Measurements from ENCODE around the gene ILDR1.

ILDR1 gene

GRCh38 chr3:122021811-122022401 is at the start of gene ILDR1:
Gene ILDR1, minus strand, starts transcription at chr3:122022247. Its CDS starts 170 bp downstream, at chr3:122022077.
- peak within 1 kb of the TSS; percentile 29 for H3K4me3 ChIP-seq (ENCODE audit: insufficient read length, low read depth)
- no peaks in the 10 kb centered on the region for H3K36me3 ChIP-seq (ENCODE audit: insufficient read depth, insufficient read length, low read length)
- H3K9me3 ChIP-seq (ENCODE audit: insufficient read depth, low read length): no peaks in the 10 kb centered on the region
- no peaks in the 10 kb centered on the region for H3K4me1 ChIP-seq (ENCODE audit: insufficient read depth, insufficient read length)
- TF ChIP-seq SUZ12 (IDR thresholded peaks at IDR 0.05; ENCODE audit: extremely low read depth, insufficient read depth, insufficient read length): no peak
- no peak for TF ChIP-seq YY1 (IDR thresholded peaks at IDR 0.05; ENCODE audit: insufficient read depth, insufficient read length)
- TF ChIP-seq ZNF274 (IDR thresholded peaks at IDR 0.05; ENCODE audit: low read depth, low read length): no peak
- H3K9ac ChIP-seq (ENCODE audit: insufficient read length, low read depth): peak within 1 kb of the TSS; percentile 53
- no peak for DNase-seq (ENCODE audit: low read depth, low spot score)
- H3K27me3 ChIP-seq (ENCODE audit: insufficient read depth, insufficient read length): peaks cover 25% of the 10 kb centered on the region

- DNase-seq (ENCODE audit: low read depth, low spot score): no peak
- Histone ChIP-seq H3K9ac (ENCODE audit: insufficient read length, low read depth) (no peak overlapping the region), H3K4me1 (ENCODE audit: insufficient read depth, insufficient read length) (no peaks in the 10 kb centered on the region), H3K27me3 (ENCODE audit: insufficient read depth, insufficient read length) (no peaks in the 10 kb centered on the region), H3K36me3 (ENCODE audit: insufficient read depth, insufficient read length, low read length) (no peaks in the 10 kb centered on the region), H3K4me3 (ENCODE audit: insufficient read length, low read depth) (no peak overlapping the region), H3K9me3 (ENCODE audit: insufficient read depth, low read length) (no peaks in the 10 kb centered on the region)
- TF ChIP-seq YY1 (IDR thresholded peaks at IDR 0.05; ENCODE audit: insufficient read depth, insufficient read length): no peak
- no peak for TF ChIP-seq ZNF274 (IDR thresholded peaks at IDR 0.05; ENCODE audit: low read depth, low read length)
- TF ChIP-seq SUZ12 (IDR thresholded peaks at IDR 0.05; ENCODE audit: extremely low read depth, insufficient read depth, insufficient read length): no peak
Measured at GRCh38 chr3:122067588-122068240, 45.7 kb upstream of the ILDR1 start.

GRCh38 chr3:122067214-122067550 is 45.1 kb upstream of the ILDR1 start:
- Histone ChIP-seq H3K27me3 (ENCODE audit: insufficient read depth, insufficient read length) (no peaks in the 10 kb centered on the region), H3K4me1 (ENCODE audit: insufficient read depth, insufficient read length) (no peaks in the 10 kb centered on the region), H3K36me3 (ENCODE audit: insufficient read depth, insufficient read length, low read length) (no peaks in the 10 kb centered on the region), H3K4me3 (ENCODE audit: insufficient read length, low read depth) (no peak overlapping the region), H3K9ac (ENCODE audit: insufficient read length, low read depth) (no peak overlapping the region), H3K9me3 (ENCODE audit: insufficient read depth, low read length) (no peaks in the 10 kb centered on the region)
- DNase-seq (ENCODE audit: low read depth, low spot score): no peak
- TF ChIP-seq ZNF274 (IDR thresholded peaks at IDR 0.05; ENCODE audit: low read depth, low read length) (no peak), YY1 (IDR thresholded peaks at IDR 0.05; ENCODE audit: insufficient read depth, insufficient read length) (no peak), SUZ12 (IDR thresholded peaks at IDR 0.05; ENCODE audit: extremely low read depth, insufficient read depth, insufficient read length) (no peak)

DNA sequence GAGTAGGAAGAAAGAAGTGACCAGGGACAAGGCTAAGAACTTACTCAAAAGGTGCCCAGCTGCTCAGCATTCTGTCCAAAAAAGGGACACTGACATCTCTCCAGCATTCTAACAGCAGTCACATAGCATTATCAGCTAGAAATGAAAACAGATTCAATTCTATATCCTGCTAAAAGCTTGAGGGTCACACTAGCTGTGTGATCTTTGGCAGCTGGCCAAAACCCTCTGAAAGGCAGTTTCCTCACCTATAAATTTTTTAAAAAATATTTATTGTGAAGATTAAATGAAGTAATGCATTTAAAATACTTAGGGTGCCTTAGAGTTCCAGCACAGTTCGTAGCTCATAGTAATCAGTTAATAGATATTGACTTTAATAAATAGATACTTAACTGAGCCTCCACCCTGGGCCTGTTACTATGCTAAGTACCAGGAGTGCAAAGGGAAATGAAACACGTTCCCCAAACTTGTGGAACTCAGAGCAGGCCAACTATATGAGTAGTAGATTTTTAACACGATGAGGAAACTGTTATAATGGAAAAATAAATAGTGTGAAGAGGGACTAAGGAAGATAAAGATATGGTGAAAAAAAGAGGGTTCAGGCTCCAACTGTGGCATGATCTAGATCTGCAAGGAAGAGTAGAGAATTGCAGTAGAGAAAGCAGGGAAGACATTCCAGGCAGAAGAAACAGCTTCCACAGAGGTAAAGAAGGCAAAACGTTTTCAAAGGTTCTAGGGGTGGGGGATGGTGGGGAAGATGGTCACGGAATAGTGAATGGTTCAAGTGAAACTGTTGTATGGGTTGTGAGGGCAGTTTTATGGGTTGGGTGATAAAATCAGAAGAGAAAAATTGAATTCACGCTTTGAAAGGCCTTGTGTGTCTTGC is 44.5 kb upstream of the ILDR1 start:
- TF ChIP-seq ZNF274 (IDR thresholded peaks at IDR 0.05; ENCODE audit: low read depth, low read length) (no peak), SUZ12 (IDR thresholded peaks at IDR 0.05; ENCODE audit: extremely low read depth, insufficient read depth, insufficient read length) (no peak), YY1 (IDR thresholded peaks at IDR 0.05; ENCODE audit: insufficient read depth, insufficient read length) (no peak)
- H3K9ac ChIP-seq (ENCODE audit: insufficient read length, low read depth): no peak overlapping the region
- no peaks in the 10 kb centered on the region for H3K27me3 ChIP-seq (ENCODE audit: insufficient read depth, insufficient read length)
- H3K9me3 ChIP-seq (ENCODE audit: insufficient read depth, low read length): no peaks in the 10 kb centered on the region
- no peak for DNase-seq (ENCODE audit: low read depth, low spot score)
- H3K4me3 ChIP-seq (ENCODE audit: insufficient read length, low read depth): no peak overlapping the region
- no peaks in the 10 kb centered on the region for H3K4me1 ChIP-seq (ENCODE audit: insufficient read depth, insufficient read length)
- H3K36me3 ChIP-seq (ENCODE audit: insufficient read depth, insufficient read length, low read length): no peaks in the 10 kb centered on the region

DNA sequence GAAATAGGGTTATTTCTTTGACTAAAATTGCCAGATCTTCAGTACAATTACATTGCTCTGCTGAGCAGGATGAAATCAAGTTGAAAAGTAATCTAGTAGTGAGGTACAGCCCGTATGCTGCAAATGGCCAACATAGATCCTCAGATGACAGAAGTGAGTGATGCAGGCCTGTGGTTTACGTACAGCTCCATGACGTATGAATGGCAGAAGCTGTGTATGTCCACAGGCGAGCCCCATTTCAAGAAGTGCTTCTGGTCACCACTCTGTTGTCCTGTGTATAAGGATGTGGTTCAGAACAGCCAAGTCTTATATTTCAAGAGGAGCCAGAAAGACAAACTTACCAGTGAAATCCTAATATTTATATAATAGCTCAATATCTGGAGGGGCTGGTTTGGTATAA is 42.3 kb upstream of the ILDR1 start:
- Histone ChIP-seq H3K36me3 (ENCODE audit: insufficient read depth, insufficient read length, low read length) (no peaks in the 10 kb centered on the region), H3K4me3 (ENCODE audit: insufficient read length, low read depth) (no peak overlapping the region), H3K9me3 (ENCODE audit: insufficient read depth, low read length) (no peaks in the 10 kb centered on the region), H3K9ac (ENCODE audit: insufficient read length, low read depth) (no peak overlapping the region), H3K27me3 (ENCODE audit: insufficient read depth, insufficient read length) (no peaks in the 10 kb centered on the region), H3K4me1 (ENCODE audit: insufficient read depth, insufficient read length) (no peaks in the 10 kb centered on the region)
- TF ChIP-seq SUZ12 (IDR thresholded peaks at IDR 0.05; ENCODE audit: extremely low read depth, insufficient read depth, insufficient read length) (no peak), YY1 (IDR thresholded peaks at IDR 0.05; ENCODE audit: insufficient read depth, insufficient read length) (no peak), ZNF274 (IDR thresholded peaks at IDR 0.05; ENCODE audit: low read depth, low read length) (no peak)
- no peak for DNase-seq (ENCODE audit: low read depth, low spot score)

DNA sequence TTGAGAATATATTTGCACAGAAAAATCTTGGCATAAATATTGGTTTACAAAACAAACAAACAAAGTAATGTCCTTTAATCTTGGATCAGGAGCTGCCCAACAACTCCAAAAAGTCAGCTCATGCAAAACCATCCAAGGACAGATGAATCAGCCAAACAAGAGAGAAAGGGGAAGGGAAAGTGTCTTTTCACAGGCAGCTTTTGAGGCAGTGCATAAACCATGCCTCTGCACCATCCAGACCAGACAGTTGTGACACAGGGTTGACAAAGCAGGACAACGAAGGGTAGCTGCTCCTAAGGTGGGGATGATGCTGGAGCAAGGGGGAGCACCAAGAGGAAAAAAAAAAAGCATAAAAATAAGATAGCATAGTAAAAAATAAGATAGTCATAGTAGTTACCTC is 41.9 kb upstream of the ILDR1 start:
- no peak for TF ChIP-seq YY1 (IDR thresholded peaks at IDR 0.05; ENCODE audit: insufficient read depth, insufficient read length)
- TF ChIP-seq ZNF274 (IDR thresholded peaks at IDR 0.05; ENCODE audit: low read depth, low read length): no peak
- TF ChIP-seq SUZ12 (IDR thresholded peaks at IDR 0.05; ENCODE audit: extremely low read depth, insufficient read depth, insufficient read length): no peak
- DNase-seq (ENCODE audit: low read depth, low spot score): no peak
- Histone ChIP-seq H3K27me3 (ENCODE audit: insufficient read depth, insufficient read length) (no peaks in the 10 kb centered on the region), H3K4me1 (ENCODE audit: insufficient read depth, insufficient read length) (no peaks in the 10 kb centered on the region), H3K9me3 (ENCODE audit: insufficient read depth, low read length) (no peaks in the 10 kb centered on the region), H3K9ac (ENCODE audit: insufficient read length, low read depth) (no peak overlapping the region), H3K4me3 (ENCODE audit: insufficient read length, low read depth) (no peak overlapping the region), H3K36me3 (ENCODE audit: insufficient read depth, insufficient read length, low read length) (no peaks in the 10 kb centered on the region)
